ENCODE results near the gene ZC3H6. TPM values are rescaled to one million over a fixed set of nuclear protein-coding genes. Genes with fewer than 3 reads are reported as not detected.

Gene ZC3H6
- total RNA-seq, 3 donors from 2014 or later, result 8.8 to 20.3 (median 10.9) TPM

DNA sequence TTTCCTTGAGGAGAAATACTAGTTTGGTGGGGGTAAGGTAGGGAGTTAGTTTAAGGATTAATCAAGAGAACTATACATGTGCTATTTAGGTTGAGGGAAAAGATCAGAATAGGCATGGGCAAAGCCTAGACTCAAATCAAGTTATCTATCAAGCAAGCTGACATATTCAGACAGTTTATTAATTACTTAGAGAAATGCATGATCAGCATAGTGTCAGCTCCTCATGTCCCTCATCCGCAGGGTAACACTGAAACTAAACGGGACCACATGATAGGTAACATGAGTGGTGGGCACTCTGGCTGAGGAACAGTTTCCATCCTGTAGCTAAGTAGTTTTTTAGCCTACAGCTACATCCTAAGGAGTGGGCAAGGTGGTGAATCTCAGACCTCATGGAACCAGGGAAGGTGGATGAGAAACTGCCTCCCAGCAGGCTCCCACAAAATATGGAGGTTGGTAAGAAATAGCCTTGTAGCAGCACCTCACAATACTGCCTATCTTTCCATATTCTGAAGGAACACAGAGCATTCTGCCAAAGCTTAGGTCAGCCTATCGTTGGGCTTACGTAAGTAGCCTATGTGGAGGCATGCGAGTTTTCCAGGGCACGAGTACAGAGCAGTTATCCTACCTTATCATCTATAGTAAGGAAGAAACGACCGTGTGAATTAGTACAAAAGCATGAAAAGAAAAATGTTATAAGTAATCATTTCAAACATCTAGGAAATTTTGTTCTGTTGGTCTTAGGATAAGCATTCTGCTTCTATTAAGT is 18.4 kb downstream of the ZC3H6 start:
- TF ChIP-seq, protein P1, sequence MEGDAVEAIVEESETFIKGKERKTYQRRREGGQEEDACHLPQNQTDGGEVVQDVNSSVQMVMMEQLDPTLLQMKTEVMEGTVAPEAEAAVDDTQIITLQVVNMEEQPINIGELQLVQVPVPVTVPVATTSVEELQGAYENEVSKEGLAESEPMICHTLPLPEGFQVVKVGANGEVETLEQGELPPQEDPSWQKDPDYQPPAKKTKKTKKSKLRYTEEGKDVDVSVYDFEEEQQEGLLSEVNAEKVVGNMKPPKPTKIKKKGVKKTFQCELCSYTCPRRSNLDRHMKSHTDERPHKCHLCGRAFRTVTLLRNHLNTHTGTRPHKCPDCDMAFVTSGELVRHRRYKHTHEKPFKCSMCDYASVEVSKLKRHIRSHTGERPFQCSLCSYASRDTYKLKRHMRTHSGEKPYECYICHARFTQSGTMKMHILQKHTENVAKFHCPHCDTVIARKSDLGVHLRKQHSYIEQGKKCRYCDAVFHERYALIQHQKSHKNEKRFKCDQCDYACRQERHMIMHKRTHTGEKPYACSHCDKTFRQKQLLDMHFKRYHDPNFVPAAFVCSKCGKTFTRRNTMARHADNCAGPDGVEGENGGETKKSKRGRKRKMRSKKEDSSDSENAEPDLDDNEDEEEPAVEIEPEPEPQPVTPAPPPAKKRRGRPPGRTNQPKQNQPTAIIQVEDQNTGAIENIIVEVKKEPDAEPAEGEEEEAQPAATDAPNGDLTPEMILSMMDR (IDR thresholded peaks at IDR 0.05), result no peak
- Histone ChIP-seq H3K36me3 (ENCODE audit: low read depth) (no peaks in the 10 kb centered on the region), H3K4me1 (ENCODE audit: low read depth) (no peaks in the 10 kb centered on the region), H3K4me3 (no peak overlapping the region), H3K9me3 (no peaks in the 10 kb centered on the region)
- ATAC-seq (no peak), DNase-seq (no peak)
- intact Hi-C loops (cut with DNase I, micrococcal nuclease), result no loop called here

DNA sequence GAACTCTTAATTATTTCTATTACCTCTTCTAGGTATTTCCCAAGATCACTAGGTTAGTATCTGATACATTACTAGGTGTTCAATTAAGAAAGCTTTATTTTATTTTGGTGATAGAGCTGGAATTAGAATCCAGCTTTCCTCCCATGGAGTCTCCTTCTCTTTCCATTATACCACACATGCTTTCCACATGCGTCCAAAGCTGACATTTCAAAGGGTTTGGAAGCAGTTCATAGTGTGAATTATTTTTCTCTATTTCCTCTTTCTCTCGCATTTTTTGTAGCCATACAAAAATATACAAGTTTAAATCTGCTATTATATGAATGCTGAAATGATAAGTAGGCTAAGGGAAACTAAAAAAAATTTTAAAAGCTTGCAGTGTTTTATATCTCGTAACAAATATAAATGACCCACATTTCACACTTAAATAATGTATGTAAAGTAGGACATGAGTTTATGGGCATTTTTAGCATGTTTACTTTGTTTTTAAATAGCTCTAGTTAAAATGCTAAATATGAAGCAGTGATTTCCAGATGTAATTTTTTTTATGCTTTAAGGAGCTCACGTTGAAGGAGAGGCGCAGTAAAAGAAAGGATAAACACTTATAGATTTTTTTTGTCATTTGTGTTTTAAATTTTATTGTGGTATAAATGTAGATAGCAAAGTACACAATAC is 20.1 kb downstream of the ZC3H6 start:
- intact Hi-C loops (cut with DNase I, micrococcal nuclease), result no loop called here
- Histone ChIP-seq H3K4me1 (ENCODE audit: low read depth) (no peaks in the 10 kb centered on the region), H3K4me3 (no peak overlapping the region), H3K9me3 (no peaks in the 10 kb centered on the region), H3K36me3 (ENCODE audit: low read depth) (no peaks in the 10 kb centered on the region)
- no peak for ATAC-seq
- TF ChIP-seq, protein P1 (IDR thresholded peaks at IDR 0.05), result no peak
- no peak for DNase-seq

DNA sequence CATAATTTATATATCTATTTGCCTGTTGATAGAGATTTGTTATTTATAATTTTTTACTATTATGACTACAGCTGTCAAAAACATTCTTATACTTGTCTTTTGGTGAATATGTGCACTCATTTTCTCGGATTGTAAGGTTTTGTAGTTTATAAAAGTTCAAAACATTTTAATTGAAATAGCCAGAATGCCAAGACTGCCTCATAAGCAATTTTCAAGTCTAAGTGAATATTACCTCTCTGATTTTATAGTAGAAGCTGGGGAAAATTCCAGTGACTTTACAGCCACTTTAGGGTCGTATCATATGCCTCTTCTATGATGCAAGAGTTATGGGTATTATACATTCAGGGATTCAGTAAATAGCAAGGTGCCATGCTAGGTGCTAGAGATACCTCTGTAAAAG is 21.0 kb downstream of the ZC3H6 start:
- DNase-seq (no peak), ATAC-seq (no peak)
- no peak overlapping the region for H3K4me3 ChIP-seq
- intact Hi-C loops (cut with DNase I, micrococcal nuclease), result no loop called here
- no peaks in the 10 kb centered on the region for H3K36me3 ChIP-seq (ENCODE audit: low read depth)
- TF ChIP-seq, protein P1 (IDR thresholded peaks at IDR 0.05), result no peak
- no peaks in the 10 kb centered on the region for H3K4me1 ChIP-seq (ENCODE audit: low read depth)
- no peaks in the 10 kb centered on the region for H3K9me3 ChIP-seq

DNA sequence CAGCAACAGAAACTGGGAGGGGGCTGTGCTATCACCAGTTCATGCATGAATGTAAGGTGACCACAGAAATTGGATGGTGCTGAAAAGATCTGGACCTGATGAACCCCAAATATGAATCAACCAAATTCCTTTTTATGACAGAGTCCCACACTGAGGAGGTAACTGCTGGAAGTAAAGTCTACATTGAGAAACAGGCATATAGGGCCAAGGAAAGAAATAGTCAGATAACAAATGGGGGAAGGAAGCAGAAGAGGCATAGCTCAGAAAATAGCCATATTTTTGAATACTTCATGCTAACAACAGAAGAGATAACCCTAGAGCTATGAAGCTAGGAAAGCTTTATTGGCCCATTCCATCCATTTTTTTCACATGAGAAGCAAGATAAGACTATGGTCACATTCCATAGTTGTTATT is 25.8 kb downstream of the ZC3H6 start:
- no peaks in the 10 kb centered on the region for H3K9me3 ChIP-seq
- no peak overlapping the region for H3K4me3 ChIP-seq
- intact Hi-C loops (cut with DNase I, micrococcal nuclease), result no loop called here
- H3K36me3 ChIP-seq (ENCODE audit: low read depth), result no peaks in the 10 kb centered on the region
- ATAC-seq (no peak), DNase-seq (no peak)
- TF ChIP-seq, protein P1 (IDR thresholded peaks at IDR 0.05), result no peak
- H3K4me1 ChIP-seq (ENCODE audit: low read depth), result no peaks in the 10 kb centered on the region

DNA sequence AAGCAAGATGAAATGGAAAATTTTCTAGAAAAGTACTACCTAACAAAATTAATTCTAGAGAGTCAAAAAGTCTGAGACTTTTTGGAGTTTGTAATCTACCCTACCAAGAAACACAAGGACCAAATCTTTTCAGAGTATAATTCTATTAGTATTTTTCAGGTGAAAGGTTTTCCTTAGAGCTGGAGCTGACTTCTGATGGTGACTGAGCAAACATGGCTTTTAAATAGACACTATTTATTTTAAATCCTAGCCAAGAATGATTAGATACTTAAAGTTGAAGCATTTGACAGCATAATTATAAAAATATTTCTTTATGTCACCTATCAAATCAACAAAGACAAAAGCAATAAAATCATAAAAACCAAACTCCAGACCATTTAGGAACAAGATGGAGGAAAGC is 26.6 kb downstream of the ZC3H6 start:
- Histone ChIP-seq H3K9me3 (no peaks in the 10 kb centered on the region), H3K4me3 (no peak overlapping the region), H3K36me3 (ENCODE audit: low read depth) (no peaks in the 10 kb centered on the region), H3K4me1 (ENCODE audit: low read depth) (no peaks in the 10 kb centered on the region)
- DNase-seq (no peak), ATAC-seq (no peak)
- TF ChIP-seq, protein P1 (IDR thresholded peaks at IDR 0.05), result no peak
- intact Hi-C loops (cut with DNase I, micrococcal nuclease), result no loop called here

Data from mucosa of descending colon (tissue), 3 donors.